ENCODE results near the gene TLK2.
"Not testable (repeated sequence)": the region's sequence is repeated elsewhere in the genome, so short reads cannot be mapped to it uniquely, and the experiment has no call there.

- TF ChIP-seq CTCF (IDR thresholded peaks at IDR 0.05; ENCODE audit: low read length); EZH2 (optimal IDR thresholded peaks at IDR 0.05; ENCODE audit: low read depth, low read length): not testable (repeated sequence)
Observed at GRCh38 chr17:62543278-62543775, 64.7 kb downstream of the TLK2 start.
